Right lobe of liver (tissue), 4 donors: ENCODE measurements around the gene SLC2A4RG.

Source experiments
- POLR2A ChIP-seq: fragments of 450-650 bp; IDR thresholded peaks from one replicate; pipeline ENCODE4 v1.6.1; 2017; ENCODE audit warnings: antibody characterized with exemption, mild to moderate bottlenecking
- TF ChIP-seq, protein P1 (sequence below), 4 donors: fragments of 200-600 bp in 3 of 4; fragments of 450-650 bp in 1 of 4; IDR thresholded peaks; one replicate each; pipeline versions ENCODE4 v1.5.1 to v1.8.0; 2016 to 2022; ENCODE audit warnings: antibody characterized with exemption in 4 of 4, mild to moderate bottlenecking in 2 of 4
- donor health status: DM: no; HTN: no; CAD: no.
- donor health status: DM: no; HTN: no; CAD: no.
- donor health status: DM: no; HTN: yes; CAD: no.

DNA sequence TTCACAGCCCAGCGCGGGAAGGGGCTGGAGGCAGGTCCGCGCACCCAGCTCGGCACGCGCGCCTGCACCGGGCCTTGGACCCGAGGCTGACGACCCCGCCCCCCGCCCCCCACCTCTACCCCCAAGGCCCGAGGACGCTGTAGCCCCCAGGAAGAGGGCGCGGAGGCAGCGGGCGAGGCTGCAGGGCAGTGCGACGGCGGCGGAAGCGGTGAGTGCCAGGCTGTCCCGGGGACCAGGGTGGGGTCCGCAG lies 2.0 kb upstream of the SLC2A4RG start:
- TF ChIP-seq, protein P1, sequence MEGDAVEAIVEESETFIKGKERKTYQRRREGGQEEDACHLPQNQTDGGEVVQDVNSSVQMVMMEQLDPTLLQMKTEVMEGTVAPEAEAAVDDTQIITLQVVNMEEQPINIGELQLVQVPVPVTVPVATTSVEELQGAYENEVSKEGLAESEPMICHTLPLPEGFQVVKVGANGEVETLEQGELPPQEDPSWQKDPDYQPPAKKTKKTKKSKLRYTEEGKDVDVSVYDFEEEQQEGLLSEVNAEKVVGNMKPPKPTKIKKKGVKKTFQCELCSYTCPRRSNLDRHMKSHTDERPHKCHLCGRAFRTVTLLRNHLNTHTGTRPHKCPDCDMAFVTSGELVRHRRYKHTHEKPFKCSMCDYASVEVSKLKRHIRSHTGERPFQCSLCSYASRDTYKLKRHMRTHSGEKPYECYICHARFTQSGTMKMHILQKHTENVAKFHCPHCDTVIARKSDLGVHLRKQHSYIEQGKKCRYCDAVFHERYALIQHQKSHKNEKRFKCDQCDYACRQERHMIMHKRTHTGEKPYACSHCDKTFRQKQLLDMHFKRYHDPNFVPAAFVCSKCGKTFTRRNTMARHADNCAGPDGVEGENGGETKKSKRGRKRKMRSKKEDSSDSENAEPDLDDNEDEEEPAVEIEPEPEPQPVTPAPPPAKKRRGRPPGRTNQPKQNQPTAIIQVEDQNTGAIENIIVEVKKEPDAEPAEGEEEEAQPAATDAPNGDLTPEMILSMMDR (IDR thresholded peaks at IDR 0.05): no peak
- no peak for TF ChIP-seq POLR2A
